HepG2 (cell line): ENCODE results near the gene PSMG3. TPM values are rescaled to one million over a fixed set of nuclear protein-coding genes. Genes with fewer than 3 reads are reported as not detected.

Source experiments
- ATAC-seq: fragments of 200-7000 bp; cut with Tn5 transposase; 3 replicates; pipeline ENCODE4 v1.9.1; 2020; ENCODE audit warnings: mild to moderate bottlenecking, moderate library complexity
- BruUV-seq: library from RNA; stranded (reverse); fragments of 400-500 nt; replicated peaks from 2 replicates; lab custom pipeline; 2021; lab: Mats Ljungman, UMichigan
- CTCF ChIA-PET: fragments of 300-600 bp; formaldehyde crosslinking; extraction: SDS; loops from one replicate; lab custom pipeline; 2021; ENCODE audit warnings: low total read pairs, inconsistent platforms, low intra/inter-chr PET ratio; lab: Yijun Ruan, JAX
- POLR2A ChIA-PET: fragments of 350-600 bp; sonication (Branson Sonifier 250); formaldehyde crosslinking; loops from one replicate; lab custom pipeline; 2020; ENCODE audit warnings: antibody characterized with exemption, inconsistent platforms; lab: Yijun Ruan, JAX
- DNase-seq: peaks from one replicate; pipeline ENCODE4 v3.0.0-alpha.2; 2015; ENCODE audit warnings: low spot score
- FAIRE-seq: peaks from 3 replicates; lab custom pipeline; 2011; peaks lifted over from hg19 to GRCh38; lab: Jason Lieb, UNC
- H2AFZ ChIP-seq: one replicate; pipeline ENCODE4 v1.6.1; 2011; ENCODE audit warnings: low read length, inconsistent platforms
- H3K27ac ChIP-seq: fragments of 300-600 bp; 3 replicates; pipeline ENCODE4 v1.8.0; 2011; ENCODE audit warnings: mixed run types, mild to moderate bottlenecking, mixed read lengths, low read length, inconsistent platforms; ENCODE audit not compliant: insufficient read depth; ENCODE audit errors: extremely low read length
- H3K27me3 ChIP-seq, 2 experiments: fragments of 200-600 bp in 1 of 2; 2 replicates in 1 of 2; 3 replicates in 1 of 2; pipeline versions ENCODE4 v1.6.0 to v1.8.0; 2011; ENCODE audit warnings: low read length in 2 of 2, mild to moderate bottlenecking in 2 of 2, moderate library complexity in 2 of 2, inconsistent platforms in 1 of 2; ENCODE audit not compliant: insufficient read depth in 2 of 2, control insufficient read depth in 1 of 2
- H3K36me3 ChIP-seq, 2 experiments: fragments of 200-600 bp in 1 of 2; replicated peaks in 1 of 2; 2 replicates in 1 of 2; 3 replicates in 1 of 2; pipeline versions ENCODE4 v1.5.1 to v1.8.0; 2011; ENCODE audit warnings: low read length in 2 of 2, inconsistent platforms in 1 of 2; ENCODE audit not compliant: insufficient read depth in 2 of 2, control insufficient read depth in 1 of 2
- H3K4me1 ChIP-seq: 2 replicates; pipeline ENCODE4 v1.5.1; 2012; ENCODE audit warnings: low read length, inconsistent platforms; ENCODE audit not compliant: insufficient read depth
- H3K4me2 ChIP-seq: 2 replicates; pipeline ENCODE4 v1.6.0; 2011; ENCODE audit warnings: low read depth, low read length, inconsistent platforms
- H3K4me3 ChIP-seq, 3 experiments: fragments of 200-600 bp in 1 of 3; sonication (generic), shearing (Covaris generic) in 1 of 3; replicated peaks in 1 of 3; 2 replicates each; pipeline ENCODE4 v1.5.1; 2011 to 2016; ENCODE audit warnings: low read length in 3 of 3, inconsistent platforms in 2 of 3, low read depth in 2 of 3, mild to moderate bottlenecking in 2 of 3, control low read depth in 1 of 3, mixed read lengths in 1 of 3; ENCODE audit not compliant: insufficient read depth in 1 of 3
- H3K79me2 ChIP-seq: one replicate; pipeline ENCODE4 v1.6.1; 2011; ENCODE audit warnings: low read length, inconsistent platforms; ENCODE audit not compliant: insufficient read depth
- H3K9ac ChIP-seq: 2 replicates; pipeline ENCODE4 v1.6.0; 2011; ENCODE audit warnings: mild to moderate bottlenecking, low read depth, low read length, inconsistent platforms; ENCODE audit not compliant: insufficient read depth
- H3K9me3 ChIP-seq: 2 replicates; pipeline ENCODE4 v1.5.1; 2012; ENCODE audit warnings: mild to moderate bottlenecking, low read length
- H4K20me1 ChIP-seq: 2 replicates; pipeline ENCODE4 v1.6.0; 2011; ENCODE audit warnings: inconsistent platforms, mild to moderate bottlenecking, low read length, moderate library complexity; ENCODE audit not compliant: insufficient read depth
- HIVEP1 ChIP-seq: sonication (generic); formaldehyde crosslinking; IDR thresholded peaks from 2 replicates; pipeline ENCODE4 v1.4.0; 2020; ENCODE audit warnings: mild to moderate bottlenecking, missing genetic modification reagents
- RBFOX2 ChIP-seq: fragments of 200-400 bp; formaldehyde crosslinking; IDR thresholded peaks from 2 replicates; pipeline ENCODE4 v1.6.1; 2017; ENCODE audit warnings: low read depth, mild to moderate bottlenecking, low read length
- STAG1 ChIP-seq: sonication (generic); formaldehyde crosslinking; IDR thresholded peaks from 2 replicates; pipeline ENCODE4 v1.4.0; 2020; ENCODE audit warnings: missing genetic modification reagents
- TEAD2 ChIP-seq: sonication (generic); formaldehyde crosslinking; IDR thresholded peaks from 2 replicates; pipeline ENCODE4 v1.9.0; 2021; ENCODE audit warnings: missing genetic modification reagents
- ZNF10 ChIP-seq: sonication (generic); formaldehyde crosslinking; IDR thresholded peaks from 2 replicates; pipeline ENCODE4 v1.4.0; 2020; ENCODE audit warnings: mild to moderate bottlenecking, low read depth, missing genetic modification reagents, borderline replicate concordance
- ZNF646 ChIP-seq: sonication (generic); formaldehyde crosslinking; IDR thresholded peaks from 2 replicates; pipeline ENCODE4 v1.9.0; 2021; ENCODE audit warnings: mild to moderate bottlenecking, missing genetic modification reagents
- WGBS: methylation state at CpG from one replicate; pipeline ENCODE4 v1.1.6; 2017; ENCODE audit warnings: low lambda C conversion rate; 5-methylcytosine and 5-hydroxymethylcytosine counted together
- in situ Hi-C: cut with HindIII; loops from 2 replicates; pipeline ENCODE4 v1.10.0; 2017; ENCODE audit warnings: low pct_unique_long_range_greater_than_20kb; ENCODE audit not compliant: extremely low pct_ligation_motif_present
- intact Hi-C: fragments of 100-400 bp; cut with micrococcal nuclease; formaldehyde crosslinking; loops from one replicate; pipeline ENCODE4 v1.10.0; 2022; ENCODE audit not compliant: unreplicated experiment
- polyA plus RNA-seq, 8 experiments: library from polyadenylated mRNA; depleted of rRNA in 3 of 8; stranded (reverse) in 7 of 8; unstranded in 1 of 8; fragments of >200 nt; fragmentation: Illumina TruSeq in 4 of 8; extraction: Trizol in 4 of 8; gene quantifications; 2 replicates each; pipeline versions ENCODE4 v1.2.1 to v1.2.3, GENCODE V29; 2011 to 2016; ENCODE audit warnings: low read depth in 4 of 8, missing spikeins in 1 of 8, mixed read lengths in 1 of 8; ENCODE audit not compliant: insufficient read depth in 1 of 8
- total RNA-seq, 5 experiments: library from RNA; depleted of rRNA; stranded (reverse); fragments of >200 nt; fragmentation: Illumina TruSeq; extraction: Trizol; gene quantifications; 2 replicates each; pipeline ENCODE4 v1.2.3, GENCODE V29; 2016; ENCODE audit warnings: low read depth in 1 of 5
- TF ChIP-seq, protein P1 (sequence below): sonication (generic); formaldehyde crosslinking; IDR thresholded peaks from 2 replicates; pipeline ENCODE4 v1.4.0; 2020; ENCODE audit warnings: missing genetic modification reagents, mild to moderate bottlenecking, borderline replicate concordance

PSMG3 gene
- total and polyA plus RNA-seq, 2 of the 13 experiments (the other 11 are each of a cell fraction or from before 2014, with no cell fraction given): 29.6 to 48.4 TPM

GRCh38 chr7:1546274-1546908 lies 23.4 kb downstream of the PSMG3 start:
- Histone ChIP-seq H4K20me1 (no peaks in the 10 kb centered on the region), H3K79me2 (no peaks in the 10 kb centered on the region), H3K4me3 (no peak overlapping the region), H3K9me3 (no peaks in the 10 kb centered on the region)
- no peak for ATAC-seq
- CTCF ChIA-PET: no interaction called here
- intact Hi-C loops: no loop called here
- POLR2A ChIA-PET: interaction anchor here (1.3 kb wide), 1 partner anchor 9 kb away, joined by 4 read pairs; the partner anchor contains the start of gene TMEM184A
- no peak for TF ChIP-seq TEAD2 (CRISPR knock-in tag)
- TF ChIP-seq, protein P1, sequence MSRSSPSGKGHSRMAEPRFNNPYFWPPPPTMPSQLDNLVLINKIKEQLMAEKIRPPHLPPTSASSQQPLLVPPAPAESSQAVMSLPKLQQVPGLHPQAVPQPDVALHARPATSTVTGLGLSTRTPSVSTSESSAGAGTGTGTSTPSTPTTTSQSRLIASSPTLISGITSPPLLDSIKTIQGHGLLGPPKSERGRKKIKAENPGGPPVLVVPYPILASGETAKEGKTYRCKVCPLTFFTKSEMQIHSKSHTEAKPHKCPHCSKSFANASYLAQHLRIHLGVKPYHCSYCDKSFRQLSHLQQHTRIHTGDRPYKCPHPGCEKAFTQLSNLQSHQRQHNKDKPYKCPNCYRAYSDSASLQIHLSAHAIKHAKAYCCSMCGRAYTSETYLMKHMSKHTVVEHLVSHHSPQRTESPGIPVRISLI: no peak
- TF ChIP-seq RBFOX2: peak; percentile 21; the same call in 1 of the 2 replicates
- TF ChIP-seq, all 625 proteins: peak for 1
- 96% methylated on average over 13 of the region's 28 CpGs for WGBS
- Histone ChIP-seq H3K27me3 (no peaks in the 10 kb centered on the region), H3K9ac (no peak overlapping the region), H3K4me2 (no peak overlapping the region), H3K4me1 (no peaks in the 10 kb centered on the region), H3K27ac (no peak overlapping the region), H2AFZ (no peak overlapping the region), H3K36me3 (peaks cover 8 to 10% of the 10 kb centered on the region in 2 experiments; a peak in 4 of 5 replicates)
- FAIRE-seq (no peak), DNase-seq (no peak)
- in situ Hi-C loops: no loop called here
- BruUV-seq: no TSS peak

GRCh38 chr7:1545417-1546246 lies 24.2 kb downstream of the PSMG3 start:
- H3K9ac ChIP-seq: no peak overlapping the region
- DNase-seq (no peak), FAIRE-seq (no peak), ATAC-seq (peak; percentile 14; the same call in 2 of the 3 replicates)
- H4K20me1 ChIP-seq: no peaks in the 10 kb centered on the region
- H3K27me3 ChIP-seq: no peaks in the 10 kb centered on the region
- H2AFZ ChIP-seq: no peak overlapping the region
- POLR2A ChIA-PET: interaction anchor here (1.6 to 4.8 kb wide), 2 partner anchors 10 to 12 kb away, joined by 3 to 30 read pairs; partner anchors contain the start of gene TMEM184A
- no peak overlapping the region for H3K4me3 ChIP-seq
- in situ Hi-C loops (no loop called here), intact Hi-C loops (no loop called here)
- H3K4me1 ChIP-seq: no peaks in the 10 kb centered on the region
- CTCF ChIA-PET: no interaction called here
- no peaks in the 10 kb centered on the region for H3K79me2 ChIP-seq
- no peak overlapping the region for H3K4me2 ChIP-seq
- no peaks in the 10 kb centered on the region for H3K9me3 ChIP-seq
- WGBS: 98% methylated on average over 10 of the region's 40 CpGs
- H3K27ac ChIP-seq: no peak overlapping the region
- BruUV-seq: no TSS peak
- H3K36me3 ChIP-seq: peaks cover 14 to 16% of the 10 kb centered on the region in 2 experiments; a peak in 4 of 5 replicates
- TF ChIP-seq HIVEP1 (CRISPR knock-in tag) (no peak), ZNF10 (no peak), ZNF646 (CRISPR knock-in tag) (no peak), STAG1 (peak; percentile 17; the same call in 1 of the 2 replicates)
